ENCODE results near the gene SNX20.

SNX20 gene

GRCh38 chr16:50721549-50722404, 40.7 kb upstream of the SNX20 start:
- H3K27me3 ChIP-seq (ENCODE audit: low read depth, low read length): no peaks in the 10 kb centered on the region
- H3K9me3 ChIP-seq (ENCODE audit: insufficient read depth, low read length): 0 out of 2 replicates have a peak, but pooled peaks cover 6% of the 10 kb centered on the region
- H3K4me2 ChIP-seq (ENCODE audit: low read length): no peak overlapping the region
- no peak overlapping the region for H3K27ac ChIP-seq (ENCODE audit: low read length)
- TF ChIP-seq EZH2phosphoT487 (IDR thresholded peaks at IDR 0.05; ENCODE audit: low read depth) (no peak), CTCF (IDR thresholded peaks at IDR 0.05; ENCODE audit: low read depth, low read length) (no peak)
- no peaks in the 10 kb centered on the region for H3K79me2 ChIP-seq (ENCODE audit: low read length)
- no peaks in the 10 kb centered on the region for H3K36me3 ChIP-seq (replicated peaks; ENCODE audit: low read depth, low read length)
- no peak overlapping the region for H3K4me3 ChIP-seq (ENCODE audit: low read length)
- no peak overlapping the region for H2AFZ ChIP-seq (ENCODE audit: low read depth, low read length)
- no peaks in the 10 kb centered on the region for H4K20me1 ChIP-seq (ENCODE audit: insufficient read depth, low read length)
- H3K4me1 ChIP-seq (ENCODE audit: low read length): no peaks in the 10 kb centered on the region
- H3K9ac ChIP-seq (ENCODE audit: low read length): no peak overlapping the region

DNA sequence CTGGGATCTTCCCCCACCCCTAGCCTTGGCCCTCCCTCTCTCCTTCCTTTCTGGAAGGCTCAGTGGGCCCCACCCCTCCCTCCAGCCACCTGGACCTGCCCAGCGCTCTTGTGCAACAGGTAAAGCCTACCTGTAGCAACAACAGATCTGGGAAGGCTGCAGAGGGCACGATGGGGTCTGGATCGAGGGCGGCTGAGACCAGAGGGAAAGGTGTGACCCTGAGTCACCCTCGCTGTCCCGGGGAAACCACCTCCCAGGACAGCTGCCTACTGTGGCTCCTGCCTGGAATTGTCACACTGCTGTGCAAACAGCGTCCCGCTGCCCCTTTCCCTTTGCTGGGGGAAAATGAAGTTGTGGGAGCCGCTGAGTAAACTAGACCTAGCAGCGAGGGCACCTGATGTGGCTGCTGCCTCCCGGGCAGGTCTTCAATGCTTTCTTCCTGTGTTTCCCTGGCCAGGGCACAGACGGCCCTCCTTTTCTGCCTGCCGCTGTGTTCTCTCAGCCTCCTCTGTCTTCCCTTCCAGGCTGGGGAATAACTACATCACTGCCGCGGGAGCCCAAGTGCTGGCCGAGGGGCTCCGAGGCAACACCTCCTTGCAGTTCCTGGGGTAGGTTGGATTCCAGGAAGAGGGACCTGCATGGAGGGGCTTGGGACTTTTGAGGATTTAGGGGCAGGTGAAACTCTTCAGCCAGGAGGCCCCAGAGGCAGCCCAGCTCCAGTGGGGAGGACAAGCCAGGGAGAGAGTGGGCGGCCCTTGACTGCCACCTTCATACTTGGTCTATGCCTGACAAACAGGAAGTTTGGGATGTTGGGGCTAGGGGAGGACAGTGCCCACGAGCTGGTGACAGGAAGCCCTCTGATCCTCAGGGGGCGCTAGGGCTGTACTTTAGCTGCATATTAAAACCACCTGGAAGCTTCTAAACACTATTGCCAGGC, 38.6 kb upstream of the SNX20 start:
- no peak overlapping the region for H3K4me3 ChIP-seq (ENCODE audit: low read length)
- H3K4me2 ChIP-seq (ENCODE audit: low read length): no peak overlapping the region
- H3K9me3 ChIP-seq (ENCODE audit: insufficient read depth, low read length): 0 out of 2 replicates have a peak, but pooled peaks cover 6% of the 10 kb centered on the region
- H2AFZ ChIP-seq (ENCODE audit: low read depth, low read length): no peak overlapping the region
- no peaks in the 10 kb centered on the region for H3K36me3 ChIP-seq (replicated peaks; ENCODE audit: low read depth, low read length)
- H3K27ac ChIP-seq (ENCODE audit: low read length): no peak overlapping the region
- no peak overlapping the region for H3K9ac ChIP-seq (ENCODE audit: low read length)
- peaks cover 4% of the 10 kb centered on the region for H3K4me1 ChIP-seq (ENCODE audit: low read length)
- H3K27me3 ChIP-seq (ENCODE audit: low read depth, low read length): no peaks in the 10 kb centered on the region
- TF ChIP-seq EZH2phosphoT487 (IDR thresholded peaks at IDR 0.05; ENCODE audit: low read depth): no peak
- no peak for TF ChIP-seq CTCF (IDR thresholded peaks at IDR 0.05; ENCODE audit: low read depth, low read length)
- no peaks in the 10 kb centered on the region for H4K20me1 ChIP-seq (ENCODE audit: insufficient read depth, low read length)
- H3K79me2 ChIP-seq (ENCODE audit: low read length): no peaks in the 10 kb centered on the region

GRCh38 chr16:50718761-50719400, 37.8 kb upstream of the SNX20 start:
- no peak overlapping the region for H3K4me3 ChIP-seq (ENCODE audit: low read length)
- no peak overlapping the region for H3K4me2 ChIP-seq (ENCODE audit: low read length)
- H3K9me3 ChIP-seq (ENCODE audit: insufficient read depth, low read length): no peaks in the 10 kb centered on the region
- H3K27ac ChIP-seq (ENCODE audit: low read length): no peak overlapping the region
- no peaks in the 10 kb centered on the region for H3K27me3 ChIP-seq (ENCODE audit: low read depth, low read length)
- no peaks in the 10 kb centered on the region for H4K20me1 ChIP-seq (ENCODE audit: insufficient read depth, low read length)
- no peaks in the 10 kb centered on the region for H3K36me3 ChIP-seq (replicated peaks; ENCODE audit: low read depth, low read length)
- TF ChIP-seq EZH2phosphoT487 (IDR thresholded peaks at IDR 0.05; ENCODE audit: low read depth) (no peak), CTCF (IDR thresholded peaks at IDR 0.05; ENCODE audit: low read depth, low read length) (no peak)
- H3K4me1 ChIP-seq (ENCODE audit: low read length): peaks cover 10% of the 10 kb centered on the region
- no peak overlapping the region for H2AFZ ChIP-seq (ENCODE audit: low read depth, low read length)
- no peak overlapping the region for H3K9ac ChIP-seq (ENCODE audit: low read length)
- H3K79me2 ChIP-seq (ENCODE audit: low read length): no peaks in the 10 kb centered on the region

Measured in OCI-LY3 (cell line).